Measurements from ENCODE around the gene TRIM38. TPM values are rescaled to one million over a fixed set of nuclear protein-coding genes. Genes with fewer than 3 reads are reported as not detected.

TRIM38 gene, protein sequence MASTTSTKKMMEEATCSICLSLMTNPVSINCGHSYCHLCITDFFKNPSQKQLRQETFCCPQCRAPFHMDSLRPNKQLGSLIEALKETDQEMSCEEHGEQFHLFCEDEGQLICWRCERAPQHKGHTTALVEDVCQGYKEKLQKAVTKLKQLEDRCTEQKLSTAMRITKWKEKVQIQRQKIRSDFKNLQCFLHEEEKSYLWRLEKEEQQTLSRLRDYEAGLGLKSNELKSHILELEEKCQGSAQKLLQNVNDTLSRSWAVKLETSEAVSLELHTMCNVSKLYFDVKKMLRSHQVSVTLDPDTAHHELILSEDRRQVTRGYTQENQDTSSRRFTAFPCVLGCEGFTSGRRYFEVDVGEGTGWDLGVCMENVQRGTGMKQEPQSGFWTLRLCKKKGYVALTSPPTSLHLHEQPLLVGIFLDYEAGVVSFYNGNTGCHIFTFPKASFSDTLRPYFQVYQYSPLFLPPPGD
- total RNA-seq, result 1 to 10 TPM; 3.9 to 4.0 TPM

DNA sequence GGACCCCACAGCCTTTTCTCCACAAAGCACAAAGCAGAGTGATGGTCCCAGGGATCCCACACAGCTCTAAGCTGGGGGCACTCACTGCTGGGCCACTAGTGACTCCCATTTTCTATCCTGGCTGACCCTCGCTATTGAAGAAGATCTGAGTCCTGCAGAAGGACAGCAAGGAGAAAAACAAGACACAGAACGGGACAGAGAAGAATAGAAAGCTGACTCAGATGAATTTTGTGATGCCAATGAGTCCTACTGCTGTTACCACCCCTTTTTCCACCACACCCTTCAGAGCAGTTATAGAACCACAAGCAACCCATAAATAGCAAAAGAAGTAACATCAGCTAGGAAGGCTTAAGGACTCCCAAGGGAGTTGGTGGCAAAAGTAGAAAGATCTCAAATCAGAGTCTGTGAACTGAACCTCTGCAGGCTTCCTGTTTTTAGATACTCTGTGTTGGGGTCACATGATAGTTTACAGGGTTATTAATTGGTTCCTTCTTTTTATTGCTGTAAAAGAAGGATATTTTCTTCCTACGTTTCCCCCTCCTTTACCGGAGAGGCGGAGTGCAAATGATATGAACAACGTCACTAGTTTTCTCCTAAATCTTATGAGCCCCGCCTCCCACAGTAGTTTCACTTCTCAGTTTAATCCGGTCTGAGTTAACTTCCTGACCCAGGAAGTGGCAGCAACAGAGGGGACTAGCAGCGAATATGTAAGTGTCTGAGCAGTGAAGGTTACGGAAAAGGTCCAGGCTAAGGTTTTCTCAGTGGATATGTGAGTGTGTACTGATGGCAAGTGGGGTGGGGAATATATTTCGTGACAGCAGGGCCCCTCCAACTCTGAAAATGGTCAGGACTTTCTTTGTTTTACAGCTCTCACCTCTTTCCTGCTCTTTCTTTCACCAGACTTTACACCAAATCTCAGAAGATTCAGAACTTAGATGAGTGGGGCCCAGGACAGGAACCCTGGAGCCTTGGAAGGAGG lies at the start of gene TRIM38:
Gene TRIM38 (plus strand): TSS at position 654 of the 979 bp plus-strand sequence. CDS start 3,721 bp downstream, outside the sequence.
- peaks cover 26% of the 10 kb centered on the region for H3K4me1 ChIP-seq
- peak within 1 kb of the TSS; percentile 74 to 89 (median 82) for H3K27ac ChIP-seq
- peak within 1 kb of the TSS; percentile 9 to 42 for H3K4me3 ChIP-seq
- WGBS, 2 donors, result 15% methylated on average over 11 of the region's 11 CpGs
- peak; percentile 51 to 94 (median 94) for TF ChIP-seq POLR2A (IDR thresholded peaks at IDR 0.05)
- TF ChIP-seq, protein P1, sequence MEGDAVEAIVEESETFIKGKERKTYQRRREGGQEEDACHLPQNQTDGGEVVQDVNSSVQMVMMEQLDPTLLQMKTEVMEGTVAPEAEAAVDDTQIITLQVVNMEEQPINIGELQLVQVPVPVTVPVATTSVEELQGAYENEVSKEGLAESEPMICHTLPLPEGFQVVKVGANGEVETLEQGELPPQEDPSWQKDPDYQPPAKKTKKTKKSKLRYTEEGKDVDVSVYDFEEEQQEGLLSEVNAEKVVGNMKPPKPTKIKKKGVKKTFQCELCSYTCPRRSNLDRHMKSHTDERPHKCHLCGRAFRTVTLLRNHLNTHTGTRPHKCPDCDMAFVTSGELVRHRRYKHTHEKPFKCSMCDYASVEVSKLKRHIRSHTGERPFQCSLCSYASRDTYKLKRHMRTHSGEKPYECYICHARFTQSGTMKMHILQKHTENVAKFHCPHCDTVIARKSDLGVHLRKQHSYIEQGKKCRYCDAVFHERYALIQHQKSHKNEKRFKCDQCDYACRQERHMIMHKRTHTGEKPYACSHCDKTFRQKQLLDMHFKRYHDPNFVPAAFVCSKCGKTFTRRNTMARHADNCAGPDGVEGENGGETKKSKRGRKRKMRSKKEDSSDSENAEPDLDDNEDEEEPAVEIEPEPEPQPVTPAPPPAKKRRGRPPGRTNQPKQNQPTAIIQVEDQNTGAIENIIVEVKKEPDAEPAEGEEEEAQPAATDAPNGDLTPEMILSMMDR (IDR thresholded peaks at IDR 0.05), result peak in 1 of 7 experiments; percentile 3
- ATAC-seq, result peak; percentile 93
- intact Hi-C loops (cut with DNase I), result no loop called here
- DNase-seq, result peak; percentile 65 to 90 (median 78)
- H3K36me3 ChIP-seq (replicated peaks in 1 of 2; ENCODE audit: insufficient read depth in 1 of 2, low read depth in 2 of 2), result peaks cover 0 to 3% of the 10 kb centered on the region in 2 donors
- peaks cover 0 to 6% (median 0%) of the 10 kb centered on the region in 3 donors for H3K9me3 ChIP-seq
- H3K27me3 ChIP-seq, result no peaks in the 10 kb centered on the region

DNA sequence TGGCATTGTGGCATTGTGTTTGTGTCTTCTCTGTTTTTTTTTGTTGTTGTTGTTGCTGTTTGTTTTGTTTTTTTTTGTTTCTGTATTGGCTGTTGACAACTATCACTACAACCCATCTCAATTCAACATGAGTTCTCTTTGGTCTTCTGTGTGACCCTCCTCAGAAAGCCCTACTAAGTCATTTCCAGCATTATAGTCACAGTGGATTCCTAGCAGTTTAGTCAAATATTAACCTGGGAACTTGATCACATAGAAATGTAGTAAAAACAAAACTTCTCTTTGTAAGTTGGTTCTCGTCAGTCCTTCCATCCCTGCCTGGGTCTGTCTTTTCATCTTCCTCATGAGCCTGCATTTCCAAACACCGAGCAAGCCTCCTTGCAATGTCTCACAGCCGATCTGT lies 48.9 kb upstream of the TRIM38 start:
- Histone ChIP-seq H3K27ac (no peak overlapping the region), H3K27me3 (no peaks in the 10 kb centered on the region), H3K4me1 (no peaks in the 10 kb centered on the region), H3K4me3 (no peak overlapping the region), H3K36me3 (replicated peaks in 1 of 2; ENCODE audit: insufficient read depth in 1 of 2, low read depth in 2 of 2) (no peaks in the 10 kb centered on the region), H3K9me3 (no peaks in the 10 kb centered on the region)
- 63 to 82% methylated on average over 3 of the region's 3 CpGs for WGBS, 2 donors
- TF ChIP-seq POLR2A (IDR thresholded peaks at IDR 0.05), result no peak
- TF ChIP-seq, protein P1 (IDR thresholded peaks at IDR 0.05), result no peak
- no peak for DNase-seq
- ATAC-seq, result no peak
- intact Hi-C loops (cut with DNase I), result no loop called here

DNA sequence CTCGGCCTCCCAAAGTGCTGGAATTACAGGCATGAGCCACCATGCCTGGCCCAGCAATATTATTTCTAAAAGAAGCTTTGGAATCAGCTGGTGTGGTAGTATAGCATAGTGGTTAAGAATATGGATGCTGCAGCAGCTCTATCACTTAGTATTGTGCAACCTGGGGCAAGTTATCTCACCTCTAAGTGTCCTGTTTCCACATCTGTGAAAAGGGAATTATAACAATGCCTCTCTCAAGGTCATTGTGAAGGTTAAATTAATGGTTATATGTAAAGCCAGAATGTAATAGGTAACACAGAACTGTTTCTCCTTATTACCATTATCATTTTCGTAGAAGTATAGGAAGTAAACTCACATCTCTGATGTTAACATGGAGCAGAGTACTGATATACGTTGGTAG lies 46.3 kb upstream of the TRIM38 start:
- ATAC-seq, result no peak
- no peaks in the 10 kb centered on the region for H3K36me3 ChIP-seq (replicated peaks in 1 of 2; ENCODE audit: insufficient read depth in 1 of 2, low read depth in 2 of 2)
- no peaks in the 10 kb centered on the region for H3K4me1 ChIP-seq
- TF ChIP-seq, protein P1 (IDR thresholded peaks at IDR 0.05), result no peak
- no peak for TF ChIP-seq POLR2A (IDR thresholded peaks at IDR 0.05)
- intact Hi-C loops (cut with DNase I), result no loop called here
- DNase-seq, result no peak
- H3K27me3 ChIP-seq, result no peaks in the 10 kb centered on the region
- H3K27ac ChIP-seq, result no peak overlapping the region
- no peaks in the 10 kb centered on the region for H3K9me3 ChIP-seq
- no peak overlapping the region for H3K4me3 ChIP-seq
- WGBS, 2 donors, result 75 to 82% methylated on average over 3 of the region's 3 CpGs

DNA sequence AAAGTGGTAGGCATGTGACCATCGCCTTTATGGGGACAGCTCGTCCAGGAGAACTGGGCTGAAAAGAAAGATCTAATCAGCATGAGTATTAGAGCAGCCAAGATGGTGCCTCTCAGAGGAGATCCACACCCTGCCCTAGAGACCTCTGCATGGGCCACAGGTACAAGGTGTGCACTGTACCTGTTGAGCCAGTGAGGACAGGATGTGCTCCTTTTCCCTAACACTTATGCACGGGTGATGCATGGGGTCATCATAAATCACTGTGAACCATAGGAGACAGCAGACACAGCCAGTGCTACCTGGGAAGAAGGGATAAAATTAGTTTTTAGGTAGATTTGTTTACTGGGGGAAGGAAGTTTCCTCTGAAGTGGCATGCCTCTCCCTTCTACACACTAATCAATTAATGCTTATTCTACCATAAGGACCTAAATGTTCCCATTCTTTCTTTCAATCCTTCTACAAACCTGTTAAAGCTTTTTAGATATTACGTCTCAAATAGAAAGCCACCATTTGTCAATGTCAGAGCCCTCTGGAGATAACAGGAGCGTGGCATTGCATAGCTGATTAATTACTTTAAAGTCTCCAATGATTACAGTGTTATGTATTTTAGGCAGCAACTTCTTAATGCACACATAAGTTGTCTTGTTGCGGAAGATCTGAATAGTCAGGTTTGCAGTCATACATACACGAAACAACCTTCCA lies 45.7 kb upstream of the TRIM38 start:
- Histone ChIP-seq H3K27me3 (no peaks in the 10 kb centered on the region), H3K27ac (no peak overlapping the region), H3K4me3 (no peak overlapping the region), H3K4me1 (no peaks in the 10 kb centered on the region), H3K36me3 (replicated peaks in 1 of 2; ENCODE audit: insufficient read depth in 1 of 2, low read depth in 2 of 2) (no peaks in the 10 kb centered on the region), H3K9me3 (no peaks in the 10 kb centered on the region)
- WGBS, 2 donors, result 78 to 80% methylated on average over 7 of the region's 7 CpGs
- intact Hi-C loops (cut with DNase I), result no loop called here
- DNase-seq, result no peak
- TF ChIP-seq, protein P1 (IDR thresholded peaks at IDR 0.05), result no peak
- TF ChIP-seq POLR2A (IDR thresholded peaks at IDR 0.05), result no peak
- ATAC-seq, result no peak

All from body of pancreas (tissue), 4 donors.